Naive thymus-derived CD4-positive, alpha-beta T cell (primary cell): ENCODE measurements around the gene SPATA16. TPM values are rescaled to one million over a fixed set of nuclear protein-coding genes. Genes with fewer than 3 reads are reported as not detected.
"Not testable (repeated sequence)": the region's sequence is repeated elsewhere in the genome, so short reads cannot be mapped to it uniquely, and the experiment has no call there.

Source experiments
- ATAC-seq: fragments of 150-1000 bp; cut with Tn5 transposase; 2 replicates; pipeline ENCODE4 v1.10.0; 2021; ENCODE audit warnings: mild to moderate bottlenecking, moderate library complexity
- CTCF ChIA-PET: fragments of 350-600 bp; sonication (Branson Sonifier 250); formaldehyde crosslinking; loops from one replicate; lab custom pipeline; 2021; ENCODE audit warnings: antibody characterized with exemption; lab: Charles Lee
- POLR2A ChIA-PET: fragments of 350-600 bp; sonication (Branson Sonifier 250); formaldehyde crosslinking; loops from one replicate; lab custom pipeline; 2021; ENCODE audit warnings: antibody characterized with exemption, inconsistent platforms; lab: Charles Lee
- DNase-seq, 9 donors: peaks; one replicate each; pipeline versions ENCODE4 v3.0.0 to v3.0.0-alpha.2; 2020 to 2022; ENCODE audit warnings: mixed read lengths in 1 of 9
- H3K27ac ChIP-seq: one replicate; pipeline ENCODE4 v1.7.0; 2013; ENCODE audit warnings: mild to moderate bottlenecking, low read depth, low read length, moderate library complexity
- H3K27me3 ChIP-seq, 2 donors: one replicate each; pipeline ENCODE4 v1.7.0; 2013; ENCODE audit warnings: low read length in 2 of 2, mild to moderate bottlenecking in 2 of 2, moderate library complexity in 2 of 2; ENCODE audit not compliant: control insufficient read depth in 2 of 2, insufficient read depth in 2 of 2
- H3K36me3 ChIP-seq, 3 experiments: 1 replicate in 2 of 3; 2 replicates in 1 of 3; pipeline ENCODE4 v1.7.0; 2013; ENCODE audit warnings: low read length in 3 of 3, mild to moderate bottlenecking in 3 of 3, moderate library complexity in 1 of 3; ENCODE audit not compliant: insufficient read depth in 3 of 3, control insufficient read depth in 2 of 3
- H3K4me1 ChIP-seq, 2 donors: one replicate each; pipeline ENCODE4 v1.7.0; 2013; ENCODE audit warnings: low read length in 2 of 2, mild to moderate bottlenecking in 2 of 2, moderate library complexity in 1 of 2; ENCODE audit not compliant: control insufficient read depth in 2 of 2, insufficient read depth in 2 of 2
- H3K4me3 ChIP-seq: 2 replicates; pipeline ENCODE4 v1.7.0; 2013; ENCODE audit warnings: mild to moderate bottlenecking, low read length
- H3K9me3 ChIP-seq, 3 experiments: 1 replicate in 2 of 3; 2 replicates in 1 of 3; pipeline ENCODE4 v1.7.0; 2013; ENCODE audit warnings: low read length in 3 of 3; ENCODE audit not compliant: control insufficient read depth in 2 of 3
- H3K27ac Mint-ChIP-seq, 9 donors: one replicate each; pipeline ENCODE4 v1.8.0; 2020 to 2022; ENCODE audit warnings: mixed read lengths in 9 of 9, mild to moderate bottlenecking in 8 of 9, moderate library complexity in 5 of 9, inconsistent platforms in 2 of 9
- H3K27me3 Mint-ChIP-seq, 5 donors: one replicate each; pipeline ENCODE4 v1.8.0; 2021 to 2022; ENCODE audit warnings: mixed read lengths in 5 of 5, mild to moderate bottlenecking in 1 of 5
- H3K36me3 Mint-ChIP-seq, 5 donors: one replicate each; pipeline ENCODE4 v1.8.0; 2020 to 2022; ENCODE audit warnings: mixed read lengths in 5 of 5, mild to moderate bottlenecking in 3 of 5, inconsistent platforms in 1 of 5
- H3K4me1 Mint-ChIP-seq, 7 donors: one replicate each; pipeline ENCODE4 v1.8.0; 2020 to 2022; ENCODE audit warnings: mixed read lengths in 7 of 7, mild to moderate bottlenecking in 3 of 7, inconsistent platforms in 1 of 7
- H3K4me3 Mint-ChIP-seq, 10 donors: one replicate each; pipeline ENCODE4 v1.8.0; 2020 to 2022; ENCODE audit warnings: mild to moderate bottlenecking in 10 of 10, mixed read lengths in 10 of 10, moderate library complexity in 6 of 10, inconsistent platforms in 2 of 10
- H3K9me3 Mint-ChIP-seq, 11 donors: one replicate each; pipeline ENCODE4 v1.8.0; 2020 to 2022; ENCODE audit warnings: mixed read lengths in 11 of 11, mild to moderate bottlenecking in 4 of 11, inconsistent platforms in 1 of 11, moderate library complexity in 1 of 11
- intact Hi-C, 2 donors: fragments of 100-400 bp; cut with micrococcal nuclease; formaldehyde crosslinking; loops; one replicate each; pipeline ENCODE4 v1.15.1; 2023
- polyA plus RNA-seq, 2 donors: library from polyadenylated mRNA; unstranded; fragments of 300-500 nt; fragmentation: Illumina TruSeq; gene quantifications; one replicate each; pipeline ENCODE4 v1.2.3, GENCODE V29; 2021
- total RNA-seq, 6 experiments: library from RNA in 5 of 6; stranded (reverse) in 5 of 6; gene quantifications; 1 replicate in 5 of 6; 2 replicates in 1 of 6; pipeline ENCODE4 v1.2.3 and lab custom pipeline; 2021 to 2026

Gene SPATA16
- total RNA-seq (not detected), polyA plus RNA-seq (not detected), total RNA-seq (lab: John Stamatoyannopoulos, UW) (not detected)

- POLR2A ChIA-PET = no interaction called here
- Histone ChIP-seq H3K9me3 (no peaks in the 10 kb centered on the region), H3K27ac (no peak within 1 kb of the TSS), H3K36me3 (no peaks in the 10 kb centered on the region), H3K27me3 (no peaks in the 10 kb centered on the region), H3K4me3 (no peak within 1 kb of the TSS), H3K4me1 (no peaks in the 10 kb centered on the region)
- H3K27ac Mint-ChIP-seq = no peak within 1 kb of the TSS
- no peaks in the 10 kb centered on the region for H3K27me3 Mint-ChIP-seq
- no peak within 1 kb of the TSS for H3K4me3 Mint-ChIP-seq
- CTCF ChIA-PET = no interaction called here
- no peaks in the 10 kb centered on the region for H3K4me1 Mint-ChIP-seq
- ATAC-seq (no peak), DNase-seq (no peak)
- intact Hi-C loops = no loop called here
- H3K36me3 Mint-ChIP-seq = no peaks in the 10 kb centered on the region
- peaks cover 0 to 8% (median 2%) of the 10 kb centered on the region in 11 donors for H3K9me3 Mint-ChIP-seq
Measured at GRCh38 chr3:173140986-173141385, at the start of gene SPATA16. TSS of gene SPATA16 (minus strand) at chr3:173141235. CDS start at chr3:173117731, 23,504 bp downstream.

GRCh38 chr3:173183022-173183421 is 42.0 kb upstream of the SPATA16 start:
- ATAC-seq, CTCF ChIA-PET, DNase-seq, H3K4me3 Mint-ChIP-seq, H3K9me3 ChIP-seq, H3K36me3 Mint-ChIP-seq, H3K4me3 ChIP-seq, H3K27ac Mint-ChIP-seq, H3K27ac ChIP-seq, H3K27me3 ChIP-seq, H3K36me3 ChIP-seq, H3K27me3 Mint-ChIP-seq, intact Hi-C loops, H3K4me1 Mint-ChIP-seq, POLR2A ChIA-PET, H3K4me1 ChIP-seq: not testable (repeated sequence)
- H3K9me3 Mint-ChIP-seq = peaks cover 0 to 28% (median 7%) of the 10 kb centered on the region in 11 donors

GRCh38 chr3:173173652-173174051 is 32.6 kb upstream of the SPATA16 start:
- no peak overlapping the region for H3K27ac ChIP-seq
- CTCF ChIA-PET = no interaction called here
- H3K36me3 Mint-ChIP-seq = no peaks in the 10 kb centered on the region
- H3K4me1 Mint-ChIP-seq = no peaks in the 10 kb centered on the region
- H3K27me3 ChIP-seq = no peaks in the 10 kb centered on the region
- H3K9me3 Mint-ChIP-seq = peaks cover 0 to 3% (median 0%) of the 10 kb centered on the region in 11 donors
- ATAC-seq = no peak
- H3K4me3 ChIP-seq = no peak overlapping the region
- POLR2A ChIA-PET = no interaction called here
- no peak for DNase-seq
- H3K4me1 ChIP-seq = no peaks in the 10 kb centered on the region
- H3K36me3 ChIP-seq = no peaks in the 10 kb centered on the region
- H3K27ac Mint-ChIP-seq = no peak overlapping the region
- no peaks in the 10 kb centered on the region for H3K27me3 Mint-ChIP-seq
- H3K4me3 Mint-ChIP-seq = no peak overlapping the region
- no peaks in the 10 kb centered on the region for H3K9me3 ChIP-seq
- intact Hi-C loops = no loop called here

- H3K27ac Mint-ChIP-seq, H3K4me3 ChIP-seq, H3K36me3 ChIP-seq, CTCF ChIA-PET, H3K4me3 Mint-ChIP-seq, H3K36me3 Mint-ChIP-seq, H3K9me3 ChIP-seq, H3K27ac ChIP-seq, H3K4me1 ChIP-seq, H3K4me1 Mint-ChIP-seq, intact Hi-C loops, H3K27me3 ChIP-seq, H3K27me3 Mint-ChIP-seq, POLR2A ChIA-PET, ATAC-seq, DNase-seq: not testable (repeated sequence)
- H3K9me3 Mint-ChIP-seq = peaks cover 0 to 15% (median 0%) of the 10 kb centered on the region in 11 donors
Measured at GRCh38 chr3:173159139-173159538, 18.1 kb upstream of the SPATA16 start.

- peaks cover 0 to 15% (median 0%) of the 10 kb centered on the region in 11 donors for H3K9me3 Mint-ChIP-seq
- H3K27ac ChIP-seq, intact Hi-C loops, H3K27me3 Mint-ChIP-seq, H3K4me1 ChIP-seq, H3K4me1 Mint-ChIP-seq, DNase-seq, H3K27ac Mint-ChIP-seq, H3K9me3 ChIP-seq, H3K36me3 Mint-ChIP-seq, H3K36me3 ChIP-seq, ATAC-seq, H3K4me3 Mint-ChIP-seq, H3K27me3 ChIP-seq, POLR2A ChIA-PET, H3K4me3 ChIP-seq, CTCF ChIA-PET: not testable (repeated sequence)
Measured at GRCh38 chr3:173156533-173156932, 15.5 kb upstream of the SPATA16 start.

GRCh38 chr3:173153631-173154030 is 12.6 kb upstream of the SPATA16 start:
- Histone ChIP-seq H3K4me3 (no peak overlapping the region), H3K36me3 (no peaks in the 10 kb centered on the region), H3K4me1 (no peaks in the 10 kb centered on the region), H3K9me3 (no peaks in the 10 kb centered on the region), H3K27ac (no peak overlapping the region), H3K27me3 (no peaks in the 10 kb centered on the region)
- DNase-seq (no peak), ATAC-seq (no peak)
- Mint-ChIP-seq H3K4me3 (no peak overlapping the region), H3K36me3 (no peaks in the 10 kb centered on the region), H3K4me1 (no peaks in the 10 kb centered on the region), H3K27me3 (no peaks in the 10 kb centered on the region), H3K27ac (no peak overlapping the region), H3K9me3 (peaks cover 0 to 16% (median 0%) of the 10 kb centered on the region in 11 donors)
- ChIA-PET POLR2A (no interaction called here), CTCF (no interaction called here)
- intact Hi-C loops = no loop called here

- Histone ChIP-seq H3K4me3 (no peak overlapping the region), H3K27me3 (no peaks in the 10 kb centered on the region), H3K27ac (no peak overlapping the region), H3K4me1 (no peaks in the 10 kb centered on the region), H3K36me3 (no peaks in the 10 kb centered on the region), H3K9me3 (no peaks in the 10 kb centered on the region)
- H3K27ac Mint-ChIP-seq = no peak overlapping the region
- H3K9me3 Mint-ChIP-seq = peaks cover 0 to 4% (median 0%) of the 10 kb centered on the region in 11 donors
- DNase-seq = no peak
- intact Hi-C loops = no loop called here
- ChIA-PET CTCF (no interaction called here), POLR2A (no interaction called here)
- H3K36me3 Mint-ChIP-seq = no peaks in the 10 kb centered on the region
- no peak for ATAC-seq
- H3K4me3 Mint-ChIP-seq = no peak overlapping the region
- H3K27me3 Mint-ChIP-seq = no peaks in the 10 kb centered on the region
- H3K4me1 Mint-ChIP-seq = no peaks in the 10 kb centered on the region
Measured at GRCh38 chr3:173139420-173139819, 1.6 kb downstream of the SPATA16 start.
